ENCODE data around the gene PLD5.

The PLD5 gene

GRCh38 chr1:242208021-242208420, 316.5 kb downstream of the PLD5 start:
- Histone ChIP-seq H3K4me1 (ENCODE audit: control insufficient read depth, insufficient read depth, low read length) (peaks cover 14% of the 10 kb centered on the region), H3K4me2 (ENCODE audit: low read length) (no peak overlapping the region), H3K9me3 (replicated peaks; ENCODE audit: low read length) (no peaks in the 10 kb centered on the region), H3K36me3 (ENCODE audit: insufficient read depth, low read length) (no peaks in the 10 kb centered on the region), H3K9ac (ENCODE audit: low read depth, low read length) (no peak overlapping the region), H3K4me3 (ENCODE audit: low read length) (no peak overlapping the region), H3K27me3 (ENCODE audit: control insufficient read depth, insufficient read depth, low read length) (no peaks in the 10 kb centered on the region)

GRCh38 chr1:242206994-242207393, 317.5 kb downstream of the PLD5 start:
- no peaks in the 10 kb centered on the region for H3K36me3 ChIP-seq (ENCODE audit: insufficient read depth, low read length)
- H3K27me3 ChIP-seq (ENCODE audit: control insufficient read depth, insufficient read depth, low read length) = no peaks in the 10 kb centered on the region
- H3K4me2 ChIP-seq (ENCODE audit: low read length) = no peak overlapping the region
- H3K9me3 ChIP-seq (replicated peaks; ENCODE audit: low read length) = no peaks in the 10 kb centered on the region
- no peak overlapping the region for H3K4me3 ChIP-seq (ENCODE audit: low read length)
- H3K9ac ChIP-seq (ENCODE audit: low read depth, low read length) = no peak overlapping the region
- peaks cover 14% of the 10 kb centered on the region for H3K4me1 ChIP-seq (ENCODE audit: control insufficient read depth, insufficient read depth, low read length)

- H3K9ac ChIP-seq (ENCODE audit: low read depth, low read length) = no peak overlapping the region
- H3K4me3 ChIP-seq (ENCODE audit: low read length) = no peak overlapping the region
- no peaks in the 10 kb centered on the region for H3K36me3 ChIP-seq (ENCODE audit: insufficient read depth, low read length)
- H3K9me3 ChIP-seq (replicated peaks; ENCODE audit: low read length) = no peaks in the 10 kb centered on the region
- peak overlapping the region; percentile 28 for H3K4me2 ChIP-seq (ENCODE audit: low read length)
- peaks cover 14% of the 10 kb centered on the region for H3K4me1 ChIP-seq (ENCODE audit: control insufficient read depth, insufficient read depth, low read length)
- H3K27me3 ChIP-seq (ENCODE audit: control insufficient read depth, insufficient read depth, low read length) = no peaks in the 10 kb centered on the region
Observed at GRCh38 chr1:242205622-242206489, 318.6 kb downstream of the PLD5 start.

- Histone ChIP-seq H3K4me3 (ENCODE audit: low read length) (no peak overlapping the region), H3K27me3 (ENCODE audit: control insufficient read depth, insufficient read depth, low read length) (no peaks in the 10 kb centered on the region), H3K36me3 (ENCODE audit: insufficient read depth, low read length) (no peaks in the 10 kb centered on the region), H3K4me2 (ENCODE audit: low read length) (no peak overlapping the region), H3K4me1 (ENCODE audit: control insufficient read depth, insufficient read depth, low read length) (peaks cover 14% of the 10 kb centered on the region), H3K9ac (ENCODE audit: low read depth, low read length) (no peak overlapping the region), H3K9me3 (replicated peaks; ENCODE audit: low read length) (no peaks in the 10 kb centered on the region)
Observed at GRCh38 chr1:242203262-242203661, 321.2 kb downstream of the PLD5 start.

- no peaks in the 10 kb centered on the region for H3K27me3 ChIP-seq (ENCODE audit: control insufficient read depth, insufficient read depth, low read length)
- peaks cover 7% of the 10 kb centered on the region for H3K4me1 ChIP-seq (ENCODE audit: control insufficient read depth, insufficient read depth, low read length)
- no peaks in the 10 kb centered on the region for H3K36me3 ChIP-seq (ENCODE audit: insufficient read depth, low read length)
- no peak overlapping the region for H3K9ac ChIP-seq (ENCODE audit: low read depth, low read length)
- H3K9me3 ChIP-seq (replicated peaks; ENCODE audit: low read length) = no peaks in the 10 kb centered on the region
- H3K4me3 ChIP-seq (ENCODE audit: low read length) = no peak overlapping the region
- H3K4me2 ChIP-seq (ENCODE audit: low read length) = no peak overlapping the region
Observed at GRCh38 chr1:242201090-242201489, 323.4 kb downstream of the PLD5 start.

- no peaks in the 10 kb centered on the region for H3K36me3 ChIP-seq (ENCODE audit: insufficient read depth, low read length)
- H3K4me3 ChIP-seq (ENCODE audit: low read length) = no peak overlapping the region
- no peaks in the 10 kb centered on the region for H3K4me1 ChIP-seq (ENCODE audit: control insufficient read depth, insufficient read depth, low read length)
- no peaks in the 10 kb centered on the region for H3K9me3 ChIP-seq (replicated peaks; ENCODE audit: low read length)
- no peak overlapping the region for H3K4me2 ChIP-seq (ENCODE audit: low read length)
- no peak overlapping the region for H3K9ac ChIP-seq (ENCODE audit: low read depth, low read length)
- no peaks in the 10 kb centered on the region for H3K27me3 ChIP-seq (ENCODE audit: control insufficient read depth, insufficient read depth, low read length)
Observed at GRCh38 chr1:242199776-242200458, 324.6 kb downstream of the PLD5 start.

- Histone ChIP-seq H3K4me3 (ENCODE audit: low read length) (no peak overlapping the region), H3K9me3 (replicated peaks; ENCODE audit: low read length) (no peaks in the 10 kb centered on the region), H3K4me2 (ENCODE audit: low read length) (no peak overlapping the region), H3K9ac (ENCODE audit: low read depth, low read length) (no peak overlapping the region), H3K27me3 (ENCODE audit: control insufficient read depth, insufficient read depth, low read length) (no peaks in the 10 kb centered on the region), H3K4me1 (ENCODE audit: control insufficient read depth, insufficient read depth, low read length) (no peaks in the 10 kb centered on the region), H3K36me3 (ENCODE audit: insufficient read depth, low read length) (no peaks in the 10 kb centered on the region)
Observed at GRCh38 chr1:242197907-242198820, 326.3 kb downstream of the PLD5 start.

GRCh38 chr1:242196914-242197313, 327.6 kb downstream of the PLD5 start:
- Histone ChIP-seq H3K4me2 (ENCODE audit: low read length) (no peak overlapping the region), H3K4me3 (ENCODE audit: low read length) (no peak overlapping the region), H3K27me3 (ENCODE audit: control insufficient read depth, insufficient read depth, low read length) (no peaks in the 10 kb centered on the region), H3K9ac (ENCODE audit: low read depth, low read length) (no peak overlapping the region), H3K36me3 (ENCODE audit: insufficient read depth, low read length) (no peaks in the 10 kb centered on the region), H3K9me3 (replicated peaks; ENCODE audit: low read length) (no peaks in the 10 kb centered on the region), H3K4me1 (ENCODE audit: control insufficient read depth, insufficient read depth, low read length) (no peaks in the 10 kb centered on the region)

GRCh38 chr1:242196101-242196500, 328.4 kb downstream of the PLD5 start:
- Histone ChIP-seq H3K9me3 (replicated peaks; ENCODE audit: low read length) (no peaks in the 10 kb centered on the region), H3K36me3 (ENCODE audit: insufficient read depth, low read length) (no peaks in the 10 kb centered on the region)

GRCh38 chr1:242189591-242189990, 334.9 kb downstream of the PLD5 start:
- Histone ChIP-seq H3K9ac (ENCODE audit: low read depth, low read length) (no peak overlapping the region), H3K4me2 (ENCODE audit: low read length) (no peak overlapping the region), H3K9me3 (replicated peaks; ENCODE audit: low read length) (no peaks in the 10 kb centered on the region), H3K36me3 (ENCODE audit: insufficient read depth, low read length) (no peaks in the 10 kb centered on the region), H3K4me1 (ENCODE audit: control insufficient read depth, insufficient read depth, low read length) (no peaks in the 10 kb centered on the region), H3K4me3 (ENCODE audit: low read length) (no peak overlapping the region), H3K27me3 (ENCODE audit: control insufficient read depth, insufficient read depth, low read length) (no peaks in the 10 kb centered on the region)

More at GRCh38 chr1:242196101-242196500, 328.4 kb downstream of the PLD5 start:
- Histone ChIP-seq H3K4me3 (ENCODE audit: low read length) (no peak overlapping the region), H3K9ac (ENCODE audit: low read depth, low read length) (no peak overlapping the region), H3K4me2 (ENCODE audit: low read length) (no peak overlapping the region), H3K4me1 (ENCODE audit: control insufficient read depth, insufficient read depth, low read length) (no peaks in the 10 kb centered on the region), H3K27me3 (ENCODE audit: control insufficient read depth, insufficient read depth, low read length) (no peaks in the 10 kb centered on the region)

GRCh38 chr1:242187816-242188215, 336.7 kb downstream of the PLD5 start:
- no peak overlapping the region for H3K4me2 ChIP-seq (ENCODE audit: low read length)
- no peak overlapping the region for H3K4me3 ChIP-seq (ENCODE audit: low read length)
- no peak overlapping the region for H3K9ac ChIP-seq (ENCODE audit: low read depth, low read length)
- no peaks in the 10 kb centered on the region for H3K36me3 ChIP-seq (ENCODE audit: insufficient read depth, low read length)
- no peaks in the 10 kb centered on the region for H3K4me1 ChIP-seq (ENCODE audit: control insufficient read depth, insufficient read depth, low read length)
- no peaks in the 10 kb centered on the region for H3K27me3 ChIP-seq (ENCODE audit: control insufficient read depth, insufficient read depth, low read length)
- no peaks in the 10 kb centered on the region for H3K9me3 ChIP-seq (replicated peaks; ENCODE audit: low read length)
